Karpas-422 (cell line): ENCODE measurements around the gene STAMBPL1. TPM values are rescaled to one million over a fixed set of nuclear protein-coding genes. Genes with fewer than 3 reads are reported as not detected.

Source experiments
- DNase-seq: peaks from one replicate; pipeline ENCODE4 v3.0.0-alpha.2; 2015
- H2AFZ ChIP-seq: fragments of 200-600 bp; sonication (generic); 2 replicates; pipeline ENCODE4 v1.6.1; 2014; ENCODE audit warnings: antibody characterized with exemption, low read length, mixed read lengths
- H3K27ac ChIP-seq: fragments of 200-600 bp; sonication (generic); 2 replicates; pipeline ENCODE4 v1.5.1; 2014; ENCODE audit warnings: mild to moderate bottlenecking, low read length, moderate library complexity
- H3K27me3 ChIP-seq: fragments of 200-600 bp; sonication (generic); 2 replicates; pipeline ENCODE4 v1.6.1; 2014; ENCODE audit warnings: low read length, mixed read lengths
- H3K36me3 ChIP-seq: fragments of 200-600 bp; sonication (generic); 2 replicates; pipeline ENCODE4 v1.6.1; 2014; ENCODE audit warnings: low read length, mixed read lengths; ENCODE audit not compliant: insufficient read depth
- H3K4me1 ChIP-seq: fragments of 200-600 bp; sonication (generic); 2 replicates; pipeline ENCODE4 v1.6.1; 2014; ENCODE audit warnings: mild to moderate bottlenecking, low read length, mixed read lengths
- H3K4me2 ChIP-seq: fragments of 200-600 bp; sonication (generic); 2 replicates; pipeline ENCODE4 v1.6.1; 2014; ENCODE audit warnings: low read length, low read depth, mild to moderate bottlenecking; ENCODE audit not compliant: poor library complexity, severe bottlenecking
- H3K4me3 ChIP-seq: fragments of 200-600 bp; sonication (generic); 2 replicates; pipeline ENCODE4 v1.5.1; 2014; ENCODE audit warnings: mild to moderate bottlenecking, antibody characterized with exemption, low read length, mixed read lengths
- H3K79me2 ChIP-seq: fragments of 200-600 bp; sonication (generic); 2 replicates; pipeline ENCODE4 v1.6.1; 2014; ENCODE audit warnings: mild to moderate bottlenecking, low read length, mixed read lengths
- H3K9ac ChIP-seq: fragments of 200-600 bp; sonication (generic); 2 replicates; pipeline ENCODE4 v1.6.0; 2014; ENCODE audit warnings: low read length
- H3K9me2 ChIP-seq: fragments of 200-600 bp; sonication (generic), shearing (Covaris generic); replicated peaks from 2 replicates; pipeline ENCODE4 v1.6.0; 2014; ENCODE audit warnings: mild to moderate bottlenecking, low read length, moderate library complexity; ENCODE audit not compliant: insufficient read depth
- H3K9me3 ChIP-seq: fragments of 300-700, 200-600 bp; sonication (generic); 2 replicates; pipeline ENCODE4 v1.6.1; 2014; ENCODE audit warnings: low read length, mixed read lengths
- H4K20me1 ChIP-seq: fragments of 200-600 bp; sonication (generic); 2 replicates; pipeline ENCODE4 v1.6.1; 2014; ENCODE audit warnings: mild to moderate bottlenecking, antibody characterized with exemption, low read length, low read depth; ENCODE audit not compliant: insufficient read depth
- total RNA-seq: library from RNA; depleted of rRNA; stranded (reverse); fragments of >200 nt; shearing (Covaris generic); gene quantifications from 2 replicates; pipeline ENCODE4 v1.2.3, GENCODE V29; 2014; ENCODE audit warnings: low replicate concordance

The STAMBPL1 gene
- total RNA-seq, 1 experiment from 2014 or later: 38.5 TPM

DNA sequence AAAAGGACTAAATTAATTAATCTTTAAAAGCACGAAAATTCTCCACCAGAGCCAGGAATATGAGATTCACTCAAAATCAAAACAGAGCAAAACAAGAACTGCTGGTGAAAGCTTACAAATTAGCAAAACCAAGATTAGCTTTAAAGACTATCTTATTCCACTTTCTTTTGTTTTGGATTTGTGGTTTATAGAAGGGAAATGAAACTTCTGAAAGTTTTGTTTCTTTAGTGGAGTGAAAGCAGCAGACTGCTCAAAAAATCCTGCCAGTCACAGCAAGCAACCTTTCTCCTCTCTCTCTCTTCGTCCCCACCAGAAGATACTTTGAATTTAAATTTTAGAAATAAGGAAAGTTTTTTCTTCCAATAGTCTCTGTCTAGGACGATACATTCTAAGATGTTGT lies 64.8 kb downstream of the STAMBPL1 start:
- Histone ChIP-seq H3K36me3 (no peaks in the 10 kb centered on the region), H3K27me3 (no peaks in the 10 kb centered on the region), H3K9me2 (no peaks in the 10 kb centered on the region), H3K9ac (peak overlapping the region; percentile 33; the same call in 1 of the 2 replicates), H3K79me2 (no peaks in the 10 kb centered on the region), H3K9me3 (no peaks in the 10 kb centered on the region), H4K20me1 (no peaks in the 10 kb centered on the region), H3K4me2 (peak overlapping the region; percentile 53), H3K4me1 (peaks cover 19% of the 10 kb centered on the region), H2AFZ (no peak overlapping the region), H3K27ac (peak overlapping the region; percentile 72), H3K4me3 (peak overlapping the region; percentile 30; the same call in 1 of the 2 replicates)
- no peak for DNase-seq

GRCh38 chr10:88946200-88946599 lies 66.2 kb downstream of the STAMBPL1 start:
- no peaks in the 10 kb centered on the region for H3K79me2 ChIP-seq
- H3K27ac ChIP-seq: no peak overlapping the region
- no peaks in the 10 kb centered on the region for H3K9me2 ChIP-seq
- H3K9me3 ChIP-seq: no peaks in the 10 kb centered on the region
- no peak for DNase-seq
- H3K27me3 ChIP-seq: no peaks in the 10 kb centered on the region
- no peak overlapping the region for H2AFZ ChIP-seq
- no peaks in the 10 kb centered on the region for H3K36me3 ChIP-seq
- no peak overlapping the region for H3K4me3 ChIP-seq
- peaks cover 19% of the 10 kb centered on the region for H3K4me1 ChIP-seq
- H3K4me2 ChIP-seq: no peak overlapping the region
- no peak overlapping the region for H3K9ac ChIP-seq
- H4K20me1 ChIP-seq: no peaks in the 10 kb centered on the region

DNA sequence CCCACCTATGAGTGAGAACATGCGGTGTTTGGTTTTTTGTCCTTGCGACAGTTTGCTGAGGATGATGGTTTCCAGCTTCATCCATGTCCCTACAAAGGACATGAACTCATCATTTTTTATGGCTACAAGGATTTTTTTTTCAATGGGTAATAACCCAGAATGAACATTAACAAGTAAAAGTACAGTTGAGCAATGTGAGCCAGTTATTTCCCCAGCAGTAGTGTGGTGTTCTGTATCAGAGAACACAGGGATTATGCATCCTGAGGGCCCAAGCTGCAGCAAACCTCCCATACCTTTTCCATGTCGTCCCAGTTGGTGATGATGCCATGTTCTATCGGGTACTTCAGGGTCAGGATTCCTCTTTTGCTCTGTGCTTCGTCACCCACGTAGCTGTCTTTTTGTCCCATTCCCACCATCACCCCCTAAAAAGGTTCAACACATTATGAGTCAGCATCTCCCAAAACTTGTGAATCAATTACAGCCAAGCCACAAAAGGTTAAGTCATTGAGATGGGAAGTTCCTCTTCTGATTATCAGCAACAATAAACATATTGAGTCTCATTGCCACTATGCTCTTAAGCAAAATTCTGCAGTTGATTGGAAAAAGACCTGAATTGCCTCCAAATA lies 67.0 kb downstream of the STAMBPL1 start:
- Histone ChIP-seq H3K27me3 (no peaks in the 10 kb centered on the region), H3K9me3 (no peaks in the 10 kb centered on the region)

DNA sequence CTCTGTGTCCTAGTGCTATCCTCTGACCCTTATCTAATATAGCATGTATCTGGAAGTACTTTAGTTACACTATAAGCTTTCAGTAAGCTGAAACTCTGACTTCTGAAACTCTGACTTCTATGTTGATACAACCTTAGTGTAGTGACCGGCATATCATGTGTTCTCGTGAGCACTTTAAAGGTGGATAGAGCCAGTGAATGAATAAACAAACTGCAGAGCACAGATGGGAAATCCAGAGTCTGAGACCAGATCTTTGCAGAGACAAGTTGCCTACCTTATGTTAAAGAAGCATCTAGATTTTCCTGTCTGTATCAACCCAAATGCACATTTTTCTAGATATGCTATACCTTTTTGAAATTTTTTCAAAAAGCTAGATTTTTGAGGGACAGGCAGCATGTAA lies 69.0 kb downstream of the STAMBPL1 start:
- Histone ChIP-seq H3K36me3 (no peaks in the 10 kb centered on the region), H3K4me2 (no peak overlapping the region), H3K4me1 (peaks cover 13% of the 10 kb centered on the region), H4K20me1 (no peaks in the 10 kb centered on the region), H3K9me3 (no peaks in the 10 kb centered on the region), H3K27ac (no peak overlapping the region), H3K9ac (no peak overlapping the region), H2AFZ (no peak overlapping the region), H3K4me3 (no peak overlapping the region), H3K79me2 (no peaks in the 10 kb centered on the region), H3K27me3 (no peaks in the 10 kb centered on the region), H3K9me2 (no peaks in the 10 kb centered on the region)
- DNase-seq: no peak

More for the DNA sequence above, 67.0 kb downstream of the STAMBPL1 start:
- Histone ChIP-seq H3K9ac (no peak overlapping the region), H3K4me3 (no peak overlapping the region), H3K9me2 (no peaks in the 10 kb centered on the region), H2AFZ (no peak overlapping the region), H4K20me1 (no peaks in the 10 kb centered on the region), H3K36me3 (no peaks in the 10 kb centered on the region), H3K4me2 (no peak overlapping the region), H3K79me2 (no peaks in the 10 kb centered on the region), H3K4me1 (peaks cover 19% of the 10 kb centered on the region), H3K27ac (no peak overlapping the region)
- no peak for DNase-seq

DNA sequence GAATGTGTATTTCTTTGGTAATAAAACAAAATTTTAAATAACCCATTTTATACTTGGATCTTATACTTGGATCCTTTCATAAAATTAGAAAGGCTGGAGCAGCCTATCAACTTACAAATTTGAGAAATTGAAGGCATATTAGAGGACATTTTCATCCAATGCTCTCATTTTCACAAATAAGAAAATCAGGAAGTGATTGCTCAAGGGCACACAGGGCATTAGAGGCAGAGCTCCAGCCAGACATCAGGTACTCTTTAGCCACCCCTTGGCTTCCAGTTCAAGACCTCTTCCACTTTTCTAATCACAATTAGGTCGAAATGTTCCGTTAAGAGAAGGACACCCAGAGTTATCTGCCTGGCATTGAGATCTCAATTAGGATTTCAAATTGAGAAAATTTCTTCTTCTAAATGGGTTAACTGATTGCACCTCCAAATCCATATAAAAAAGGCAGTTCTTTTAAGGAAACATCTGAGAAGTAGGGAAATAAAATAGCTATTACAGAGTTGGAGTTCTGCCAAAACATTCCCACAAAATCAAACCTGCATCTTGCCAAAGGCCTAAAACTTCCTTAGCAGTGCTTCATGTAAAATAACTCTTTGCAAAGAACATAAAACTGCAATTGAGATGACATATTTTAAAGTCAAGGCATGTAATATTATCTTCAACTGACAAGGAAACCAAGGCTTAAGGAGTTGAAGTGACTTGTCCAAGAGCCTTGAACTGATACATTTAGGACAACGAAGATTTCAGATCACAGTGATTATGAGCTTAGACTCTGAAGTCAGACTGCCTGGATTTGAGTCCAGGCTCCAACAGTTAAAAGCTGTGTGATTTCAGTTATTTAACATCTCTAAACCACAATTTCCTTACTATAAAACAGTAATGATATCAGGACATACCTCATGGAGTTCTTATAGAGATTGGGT lies 70.1 kb downstream of the STAMBPL1 start:
- Histone ChIP-seq H2AFZ (no peak overlapping the region), H3K9me2 (no peaks in the 10 kb centered on the region), H3K27me3 (no peaks in the 10 kb centered on the region), H3K4me2 (no peak overlapping the region), H3K79me2 (no peaks in the 10 kb centered on the region), H3K4me1 (peaks cover 2% of the 10 kb centered on the region), H3K27ac (no peak overlapping the region), H3K4me3 (no peak overlapping the region), H3K9me3 (no peaks in the 10 kb centered on the region), H3K9ac (no peak overlapping the region), H3K36me3 (no peaks in the 10 kb centered on the region), H4K20me1 (no peaks in the 10 kb centered on the region)
- DNase-seq: no peak

DNA sequence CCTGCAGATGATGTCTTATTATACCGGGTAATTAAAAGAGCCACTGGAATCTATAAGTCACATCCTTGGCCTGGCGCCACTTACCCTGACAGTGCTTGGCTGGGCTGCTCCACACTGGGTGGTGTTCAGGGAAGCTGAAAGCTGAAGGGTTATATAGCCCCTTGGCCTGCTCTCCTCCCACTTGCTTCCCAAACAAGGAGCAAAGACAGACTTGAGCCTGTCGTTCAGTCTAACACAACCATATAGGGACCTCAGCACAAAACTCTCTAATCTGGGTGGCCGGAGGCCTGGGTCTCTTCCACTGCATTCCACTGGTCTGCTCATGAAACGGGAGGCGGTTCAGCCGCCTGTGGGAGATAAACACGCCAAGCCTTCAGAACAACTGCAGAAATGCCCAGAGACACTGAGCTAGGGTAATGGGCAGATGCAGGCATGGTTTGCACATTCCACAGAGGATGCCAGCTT lies 72.6 kb downstream of the STAMBPL1 start, which contains the start of gene ACTA2:
TSS of gene ACTA2 (minus strand) at position 127 of the 465 bp plus-strand sequence. CDS start 3,843 bp downstream, outside the sequence.
- Histone ChIP-seq H3K27me3 (no peaks in the 10 kb centered on the region), H3K9me3 (no peaks in the 10 kb centered on the region), H2AFZ (no peak within 1 kb of the TSS), H3K4me2 (no peak within 1 kb of the TSS), H3K9me2 (no peaks in the 10 kb centered on the region), H3K9ac (no peak within 1 kb of the TSS), H3K27ac (no peak within 1 kb of the TSS), H3K4me3 (no peak within 1 kb of the TSS), H4K20me1 (no peaks in the 10 kb centered on the region), H3K36me3 (no peaks in the 10 kb centered on the region), H3K79me2 (no peaks in the 10 kb centered on the region), H3K4me1 (no peaks in the 10 kb centered on the region)
- DNase-seq: no peak

GRCh38 chr10:88953662-88954061 lies 73.6 kb downstream of the STAMBPL1 start:
- Histone ChIP-seq H4K20me1 (no peaks in the 10 kb centered on the region), H3K9me2 (no peaks in the 10 kb centered on the region), H3K4me1 (no peaks in the 10 kb centered on the region), H3K79me2 (no peaks in the 10 kb centered on the region), H3K9me3 (no peaks in the 10 kb centered on the region), H2AFZ (no peak overlapping the region), H3K27ac (no peak overlapping the region), H3K9ac (no peak overlapping the region), H3K4me3 (no peak overlapping the region), H3K27me3 (no peaks in the 10 kb centered on the region), H3K36me3 (no peaks in the 10 kb centered on the region), H3K4me2 (no peak overlapping the region)
- DNase-seq: no peak

- no peaks in the 10 kb centered on the region for H3K4me1 ChIP-seq
- H4K20me1 ChIP-seq: no peaks in the 10 kb centered on the region
- no peaks in the 10 kb centered on the region for H3K36me3 ChIP-seq
- no peaks in the 10 kb centered on the region for H3K9me3 ChIP-seq
- no peak overlapping the region for H3K9ac ChIP-seq
- H2AFZ ChIP-seq: no peak overlapping the region
- H3K27me3 ChIP-seq: no peaks in the 10 kb centered on the region
- H3K4me2 ChIP-seq: no peak overlapping the region
- no peak overlapping the region for H3K27ac ChIP-seq
- no peaks in the 10 kb centered on the region for H3K9me2 ChIP-seq
- no peak overlapping the region for H3K4me3 ChIP-seq
- no peak for DNase-seq
- H3K79me2 ChIP-seq: no peaks in the 10 kb centered on the region
These were observed 74.5 kb downstream of the STAMBPL1 start for GRCh38 chr10:88954458-88955083.
